ENCODE data around the gene NPRL2. TPM values are rescaled to one million over a fixed set of nuclear protein-coding genes. Genes with fewer than 3 reads are reported as not detected.

NPRL2 gene
- total and polyA plus RNA-seq, 3 experiments from 2014 or later = 44.6 to 59.5 (median 48.0) TPM

GRCh38 chr3:50378024-50378423 lies 27.4 kb upstream of the NPRL2 start:
- Histone ChIP-seq H3K9me3 (ENCODE audit: low read length) (no peaks in the 10 kb centered on the region), H3K27ac (ENCODE audit: low read depth, low read length) (no peak overlapping the region), H3K4me1 (ENCODE audit: insufficient read depth, low read length) (no peaks in the 10 kb centered on the region), H3K27me3 (ENCODE audit: insufficient read depth, low read length, poor library complexity, severe bottlenecking) (no peaks in the 10 kb centered on the region), H3K4me3 (ENCODE audit: low read length) (no peak overlapping the region), H3K36me3 (ENCODE audit: insufficient read depth, low read length) (no peaks in the 10 kb centered on the region)
- Mint-ChIP-seq H3K27ac (peak overlapping the region in 1 of 8 donors; percentile 91), H3K4me1 (peaks cover 0 to 1% (median 0%) of the 10 kb centered on the region in 3 donors), H3K4me3 (no peak overlapping the region), H3K27me3 (no peaks in the 10 kb centered on the region), H3K36me3 (no peaks in the 10 kb centered on the region), H3K9me3 (no peaks in the 10 kb centered on the region)
- POLR2A ChIA-PET = no interaction called here
- no peak for DNase-seq
- CTCF ChIA-PET = no interaction called here

DNA sequence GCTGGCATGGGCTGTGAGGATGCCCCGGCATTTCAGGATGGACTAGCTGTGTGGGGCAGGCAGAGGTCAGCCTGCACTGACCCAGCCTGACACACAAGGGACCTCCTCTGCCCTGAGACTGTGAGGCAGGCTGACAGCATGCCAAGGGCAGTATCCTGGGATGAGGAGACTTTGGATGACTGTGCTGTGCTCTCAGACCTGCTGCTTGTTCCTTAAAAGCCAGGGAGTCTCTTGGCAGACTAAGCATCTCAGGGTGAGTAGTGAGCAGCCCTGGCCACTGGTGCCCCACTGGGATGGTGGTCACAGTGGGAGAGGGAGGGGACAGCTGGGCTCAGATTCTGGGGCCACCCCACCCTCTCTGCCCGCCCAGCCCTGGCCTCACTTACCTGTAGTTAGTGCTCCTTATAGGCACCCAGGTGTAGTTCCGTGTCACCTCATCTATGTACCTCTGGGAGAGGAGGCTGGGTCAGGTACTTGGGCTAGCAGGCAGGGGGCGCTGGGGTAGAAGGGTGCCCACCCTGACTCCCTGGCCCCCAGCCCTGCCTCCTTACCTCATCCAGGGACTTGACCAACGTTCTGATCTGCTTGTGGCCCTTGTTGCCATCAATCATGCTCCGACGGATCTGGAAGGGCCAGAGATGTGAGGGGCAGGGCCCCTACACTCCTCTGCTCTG lies 24.8 kb upstream of the NPRL2 start:
- Histone ChIP-seq H3K4me3 (ENCODE audit: low read length) (no peak overlapping the region), H3K36me3 (ENCODE audit: insufficient read depth, low read length) (no peaks in the 10 kb centered on the region), H3K27ac (ENCODE audit: low read depth, low read length) (no peak overlapping the region), H3K27me3 (ENCODE audit: insufficient read depth, low read length, poor library complexity, severe bottlenecking) (no peaks in the 10 kb centered on the region), H3K9me3 (ENCODE audit: low read length) (no peaks in the 10 kb centered on the region), H3K4me1 (ENCODE audit: insufficient read depth, low read length) (no peaks in the 10 kb centered on the region)
- H3K9me3 Mint-ChIP-seq = no peaks in the 10 kb centered on the region
- CTCF ChIA-PET = no interaction called here
- POLR2A ChIA-PET = no interaction called here
- no peak for DNase-seq
- peak overlapping the region in 1 of 8 donors; percentile 81 for H3K27ac Mint-ChIP-seq
- no peaks in the 10 kb centered on the region for H3K27me3 Mint-ChIP-seq
- H3K4me3 Mint-ChIP-seq = no peak overlapping the region
- no peaks in the 10 kb centered on the region for H3K36me3 Mint-ChIP-seq
- peaks cover 0 to 1% (median 0%) of the 10 kb centered on the region in 3 donors for H3K4me1 Mint-ChIP-seq

- no peak overlapping the region for H3K4me3 ChIP-seq (ENCODE audit: low read length)
- ChIA-PET POLR2A (no interaction called here), CTCF (no interaction called here)
- no peaks in the 10 kb centered on the region for H3K4me1 ChIP-seq (ENCODE audit: insufficient read depth, low read length)
- no peaks in the 10 kb centered on the region for H3K9me3 Mint-ChIP-seq
- no peaks in the 10 kb centered on the region for H3K27me3 ChIP-seq (ENCODE audit: insufficient read depth, low read length, poor library complexity, severe bottlenecking)
- DNase-seq = no peak
- no peak overlapping the region for H3K4me3 Mint-ChIP-seq
- H3K4me1 Mint-ChIP-seq = peaks cover 0 to 1% (median 0%) of the 10 kb centered on the region in 3 donors
- no peak overlapping the region for H3K27ac ChIP-seq (ENCODE audit: low read depth, low read length)
- H3K36me3 ChIP-seq (ENCODE audit: insufficient read depth, low read length) = no peaks in the 10 kb centered on the region
- no peaks in the 10 kb centered on the region for H3K27me3 Mint-ChIP-seq
- no peak overlapping the region for H3K27ac Mint-ChIP-seq
- H3K9me3 ChIP-seq (ENCODE audit: low read length) = no peaks in the 10 kb centered on the region
- no peaks in the 10 kb centered on the region for H3K36me3 Mint-ChIP-seq
Measured at GRCh38 chr3:50374363-50375257, 24.0 kb upstream of the NPRL2 start.

DNA sequence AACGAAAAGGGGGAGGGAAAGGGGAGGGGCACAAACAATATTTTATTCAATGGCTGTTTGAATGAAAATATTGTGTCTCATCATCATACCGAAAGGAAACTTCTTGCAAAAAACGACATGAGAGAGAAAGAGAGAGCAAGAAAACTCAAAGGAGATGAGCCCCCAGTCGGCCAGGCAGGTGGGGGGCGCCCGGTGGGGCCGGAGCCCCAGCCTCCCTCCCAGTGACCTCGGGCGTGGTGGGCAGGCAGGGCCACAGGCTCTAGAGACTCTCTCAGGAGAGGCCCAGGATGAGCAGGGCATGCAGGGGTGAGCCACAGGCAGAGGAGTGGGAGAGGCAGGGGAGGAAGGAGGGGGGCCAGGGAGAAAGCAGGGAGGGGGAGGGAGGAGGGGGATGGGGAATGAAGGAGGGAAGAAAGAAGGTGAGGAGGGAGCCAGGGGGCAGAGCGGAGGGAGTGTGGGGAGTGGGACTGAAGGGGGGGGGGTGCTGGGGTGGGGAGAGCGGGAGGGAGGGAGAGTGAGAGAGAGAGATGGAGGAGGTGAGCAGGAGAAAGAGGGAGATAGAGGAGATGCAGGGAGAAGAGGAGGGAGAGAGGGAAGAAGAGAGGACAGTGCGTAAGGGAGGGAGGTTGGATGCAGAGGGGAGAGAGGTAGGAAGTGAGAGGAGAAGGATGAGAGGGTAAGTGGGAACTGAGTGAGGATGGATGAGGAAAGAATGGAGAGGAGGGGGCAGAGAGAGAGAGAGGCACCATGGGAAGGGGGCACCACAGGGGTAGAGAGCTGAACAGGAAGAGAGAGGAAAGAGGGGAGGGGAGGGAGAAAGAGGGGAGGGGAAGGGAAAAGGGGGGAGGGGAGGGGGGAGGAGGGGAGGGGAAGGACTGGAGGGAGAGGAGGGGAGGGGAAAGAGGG lies 22.8 kb upstream of the NPRL2 start:
- Mint-ChIP-seq H3K27me3 (no peaks in the 10 kb centered on the region), H3K27ac (peak overlapping the region in 1 of 8 donors; percentile 75), H3K9me3 (no peaks in the 10 kb centered on the region), H3K4me1 (peaks cover 0 to 8% (median 4%) of the 10 kb centered on the region in 3 donors), H3K4me3 (no peak overlapping the region), H3K36me3 (no peaks in the 10 kb centered on the region)
- POLR2A ChIA-PET = no interaction called here
- no peak overlapping the region for H3K4me3 ChIP-seq (ENCODE audit: low read length)
- no peaks in the 10 kb centered on the region for H3K36me3 ChIP-seq (ENCODE audit: insufficient read depth, low read length)
- no peak for DNase-seq
- H3K27me3 ChIP-seq (ENCODE audit: insufficient read depth, low read length, poor library complexity, severe bottlenecking) = no peaks in the 10 kb centered on the region
- H3K4me1 ChIP-seq (ENCODE audit: insufficient read depth, low read length) = no peaks in the 10 kb centered on the region
- CTCF ChIA-PET = no interaction called here
- no peaks in the 10 kb centered on the region for H3K9me3 ChIP-seq (ENCODE audit: low read length)
- H3K27ac ChIP-seq (ENCODE audit: low read depth, low read length) = no peak overlapping the region

- Mint-ChIP-seq H3K9me3 (no peaks in the 10 kb centered on the region), H3K36me3 (no peaks in the 10 kb centered on the region), H3K27me3 (no peaks in the 10 kb centered on the region), H3K27ac (peak overlapping the region in 1 of 8 donors; percentile 88), H3K4me1 (peaks cover 0 to 13% (median 6%) of the 10 kb centered on the region in 3 donors), H3K4me3 (no peak overlapping the region)
- CTCF ChIA-PET = no interaction called here
- H3K4me1 ChIP-seq (ENCODE audit: insufficient read depth, low read length) = no peaks in the 10 kb centered on the region
- H3K27ac ChIP-seq (ENCODE audit: low read depth, low read length) = no peak overlapping the region
- no peak overlapping the region for H3K4me3 ChIP-seq (ENCODE audit: low read length)
- H3K36me3 ChIP-seq (ENCODE audit: insufficient read depth, low read length) = no peaks in the 10 kb centered on the region
- no peaks in the 10 kb centered on the region for H3K27me3 ChIP-seq (ENCODE audit: insufficient read depth, low read length, poor library complexity, severe bottlenecking)
- DNase-seq = peak in 1 of 5 donors; percentile 29
- POLR2A ChIA-PET = no interaction called here
- no peaks in the 10 kb centered on the region for H3K9me3 ChIP-seq (ENCODE audit: low read length)
Measured at GRCh38 chr3:50372349-50372748, 21.8 kb upstream of the NPRL2 start.

- H3K27ac Mint-ChIP-seq = peak overlapping the region in 1 of 8 donors; percentile 72
- H3K4me1 Mint-ChIP-seq = peaks cover 3 to 24% (median 10%) of the 10 kb centered on the region in 3 donors
- CTCF ChIA-PET = interaction anchor here (1.1 to 2.0 kb wide), 2 partner anchors 24 to 125 kb away, joined by 3 to 5 read pairs; no protein-coding TSS in a partner anchor
Measured at GRCh38 chr3:50371133-50371685, 20.6 kb upstream of the NPRL2 start.

DNA sequence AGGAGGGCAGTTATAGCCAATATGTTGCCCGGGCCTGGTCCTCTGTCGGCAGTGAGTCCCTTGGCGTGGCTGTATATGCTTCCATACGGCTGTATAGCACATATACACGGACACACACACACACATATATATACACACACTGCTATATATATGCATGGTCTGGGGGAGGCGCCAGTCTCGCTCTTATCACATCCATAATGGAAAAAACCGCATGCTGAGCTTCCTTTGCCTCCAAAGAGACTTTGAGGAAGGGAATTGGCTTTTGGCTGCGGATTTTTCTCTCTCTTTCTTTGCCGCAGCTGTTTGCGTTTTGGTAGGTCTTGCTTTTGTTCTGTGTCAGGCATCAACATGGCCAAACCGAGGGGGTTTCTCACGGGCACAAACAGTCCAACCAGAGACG lies 20.0 kb upstream of the NPRL2 start:
- Histone ChIP-seq H3K36me3 (ENCODE audit: insufficient read depth, low read length) (no peaks in the 10 kb centered on the region), H3K27me3 (ENCODE audit: insufficient read depth, low read length, poor library complexity, severe bottlenecking) (no peaks in the 10 kb centered on the region), H3K9me3 (ENCODE audit: low read length) (no peaks in the 10 kb centered on the region), H3K27ac (ENCODE audit: low read depth, low read length) (no peak overlapping the region), H3K4me1 (ENCODE audit: insufficient read depth, low read length) (peaks cover 14% of the 10 kb centered on the region), H3K4me3 (ENCODE audit: low read length) (no peak overlapping the region)
- ChIA-PET POLR2A (no interaction called here), CTCF (interaction anchor here (1.1 to 2.0 kb wide), 2 partner anchors 23 to 124 kb away, joined by 3 to 5 read pairs; no protein-coding TSS in a partner anchor)
- peak overlapping the region in 1 of 7 donors; percentile 38 for H3K4me3 Mint-ChIP-seq
- H3K36me3 Mint-ChIP-seq = peaks cover 0 to 1% (median 0%) of the 10 kb centered on the region in 3 donors
- H3K4me1 Mint-ChIP-seq = peaks cover 9 to 30% (median 14%) of the 10 kb centered on the region in 3 donors
- no peak for DNase-seq
- no peaks in the 10 kb centered on the region for H3K27me3 Mint-ChIP-seq
- peak overlapping the region in 1 of 8 donors; percentile 28 for H3K27ac Mint-ChIP-seq
- H3K9me3 Mint-ChIP-seq = no peaks in the 10 kb centered on the region

More at GRCh38 chr3:50371133-50371685, 20.6 kb upstream of the NPRL2 start:
- H3K4me3 Mint-ChIP-seq = no peak overlapping the region
- POLR2A ChIA-PET = no interaction called here
- Histone ChIP-seq H3K4me1 (ENCODE audit: insufficient read depth, low read length) (peaks cover 8% of the 10 kb centered on the region), H3K36me3 (ENCODE audit: insufficient read depth, low read length) (no peaks in the 10 kb centered on the region), H3K27ac (ENCODE audit: low read depth, low read length) (no peak overlapping the region), H3K4me3 (ENCODE audit: low read length) (no peak overlapping the region), H3K27me3 (ENCODE audit: insufficient read depth, low read length, poor library complexity, severe bottlenecking) (no peaks in the 10 kb centered on the region), H3K9me3 (ENCODE audit: low read length) (no peaks in the 10 kb centered on the region)
- H3K27me3 Mint-ChIP-seq = no peaks in the 10 kb centered on the region
- no peaks in the 10 kb centered on the region for H3K9me3 Mint-ChIP-seq
- no peak for DNase-seq
- H3K36me3 Mint-ChIP-seq = no peaks in the 10 kb centered on the region
